ENCODE measurements around the gene SPAM1.
"Not testable (repeated sequence)": the region's sequence is repeated elsewhere in the genome, so short reads cannot be mapped to it uniquely, and the experiment has no call there.

SPAM1 gene

GRCh38 chr7:123888192-123888591, 36.8 kb upstream of the SPAM1 start:
- TF ChIP-seq, protein P1, sequence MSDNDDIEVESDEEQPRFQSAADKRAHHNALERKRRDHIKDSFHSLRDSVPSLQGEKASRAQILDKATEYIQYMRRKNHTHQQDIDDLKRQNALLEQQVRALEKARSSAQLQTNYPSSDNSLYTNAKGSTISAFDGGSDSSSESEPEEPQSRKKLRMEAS (IDR thresholded peaks at IDR 0.05; ENCODE audit: low read depth, low read length) = no peak
- no peak for TF ChIP-seq MYC (IDR thresholded peaks at IDR 0.05; ENCODE audit: low read depth, low read length)
- TF ChIP-seq, protein P2, sequence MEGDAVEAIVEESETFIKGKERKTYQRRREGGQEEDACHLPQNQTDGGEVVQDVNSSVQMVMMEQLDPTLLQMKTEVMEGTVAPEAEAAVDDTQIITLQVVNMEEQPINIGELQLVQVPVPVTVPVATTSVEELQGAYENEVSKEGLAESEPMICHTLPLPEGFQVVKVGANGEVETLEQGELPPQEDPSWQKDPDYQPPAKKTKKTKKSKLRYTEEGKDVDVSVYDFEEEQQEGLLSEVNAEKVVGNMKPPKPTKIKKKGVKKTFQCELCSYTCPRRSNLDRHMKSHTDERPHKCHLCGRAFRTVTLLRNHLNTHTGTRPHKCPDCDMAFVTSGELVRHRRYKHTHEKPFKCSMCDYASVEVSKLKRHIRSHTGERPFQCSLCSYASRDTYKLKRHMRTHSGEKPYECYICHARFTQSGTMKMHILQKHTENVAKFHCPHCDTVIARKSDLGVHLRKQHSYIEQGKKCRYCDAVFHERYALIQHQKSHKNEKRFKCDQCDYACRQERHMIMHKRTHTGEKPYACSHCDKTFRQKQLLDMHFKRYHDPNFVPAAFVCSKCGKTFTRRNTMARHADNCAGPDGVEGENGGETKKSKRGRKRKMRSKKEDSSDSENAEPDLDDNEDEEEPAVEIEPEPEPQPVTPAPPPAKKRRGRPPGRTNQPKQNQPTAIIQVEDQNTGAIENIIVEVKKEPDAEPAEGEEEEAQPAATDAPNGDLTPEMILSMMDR (IDR thresholded peaks at IDR 0.05; ENCODE audit: low read depth, low read length) = no peak
- DNase-seq (ENCODE audit: low read depth) = no peak
- H3K4me3 ChIP-seq (ENCODE audit: low read depth, low read length) = no peak overlapping the region

DNA sequence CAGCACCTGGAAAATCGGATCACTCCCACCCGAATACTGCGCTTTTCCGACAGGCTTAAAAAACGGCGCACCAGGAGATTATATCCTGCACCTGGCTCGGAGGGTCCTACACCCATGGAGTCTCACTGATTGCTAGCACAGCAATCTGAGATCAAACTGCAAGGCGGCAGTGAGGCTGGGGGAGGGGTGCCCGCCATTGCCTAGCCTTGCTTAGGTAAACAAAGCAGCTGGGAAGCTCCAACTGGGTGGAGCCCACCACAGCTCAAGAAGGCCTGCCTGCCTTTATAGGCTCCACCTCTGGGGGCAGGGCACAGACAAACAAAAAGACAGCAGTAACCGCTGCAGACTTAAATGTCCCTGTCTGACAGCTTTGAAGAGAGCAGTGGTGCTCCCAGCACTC, 30.3 kb upstream of the SPAM1 start:
- not testable (repeated sequence) for H3K4me3 ChIP-seq (ENCODE audit: low read depth, low read length); DNase-seq (ENCODE audit: low read depth)

DNA sequence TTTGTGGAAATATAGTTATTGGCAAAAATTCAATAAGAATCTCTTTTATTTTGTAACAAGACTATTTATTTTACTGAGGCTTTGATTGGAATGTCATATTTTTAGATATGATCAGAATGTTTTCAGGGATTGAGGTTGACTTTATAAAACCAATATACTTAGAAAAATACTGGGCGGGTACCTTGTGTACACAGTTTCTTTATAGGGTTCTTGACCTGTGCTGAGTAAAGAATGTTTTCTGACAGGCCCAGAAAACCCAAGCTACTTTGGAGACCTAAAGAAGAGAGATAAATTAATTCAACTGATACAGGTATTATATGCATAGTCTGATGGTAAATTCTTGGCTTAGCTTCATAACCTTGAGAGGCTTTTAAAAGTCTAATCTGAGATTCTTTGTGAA, 23.9 kb upstream of the SPAM1 start:
- no peak for DNase-seq (ENCODE audit: low read depth)
- no peak overlapping the region for H3K4me3 ChIP-seq (ENCODE audit: low read depth, low read length)
- TF ChIP-seq, protein P2 (IDR thresholded peaks at IDR 0.05; ENCODE audit: low read depth, low read length) = no peak
- TF ChIP-seq POLR2A (IDR thresholded peaks at IDR 0.05; ENCODE audit: extremely low read depth, insufficient read length) = no peak
- TF ChIP-seq, protein P1 (IDR thresholded peaks at IDR 0.05; ENCODE audit: low read depth, low read length) = no peak

DNA sequence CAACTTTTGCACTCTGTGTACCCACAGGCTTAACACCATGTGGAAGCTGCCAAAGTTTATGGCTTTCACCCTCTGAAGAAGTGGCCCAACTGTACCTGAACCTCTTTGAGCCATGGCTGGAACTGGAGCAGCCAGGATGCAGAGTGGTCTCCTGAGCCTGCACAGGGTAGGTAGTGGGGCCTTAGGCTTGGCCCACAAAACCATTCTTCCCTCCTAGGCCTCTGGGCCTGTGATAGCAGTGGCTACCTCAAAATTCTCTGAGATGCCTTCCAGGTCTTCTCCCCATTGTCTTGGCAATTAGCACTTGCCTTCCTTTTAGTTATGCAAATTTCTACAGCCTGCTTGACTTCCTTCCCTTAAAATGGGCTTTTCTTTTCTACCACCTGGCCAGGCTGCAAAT, 19.3 kb upstream of the SPAM1 start:
- no peak for DNase-seq (ENCODE audit: low read depth)
- TF ChIP-seq POLR2A (IDR thresholded peaks at IDR 0.05; ENCODE audit: extremely low read depth, insufficient read length) (no peak), MYC (IDR thresholded peaks at IDR 0.05; ENCODE audit: low read depth, low read length) (no peak)
- TF ChIP-seq, protein P2 (IDR thresholded peaks at IDR 0.05; ENCODE audit: low read depth, low read length) = no peak
- TF ChIP-seq, protein P1 (IDR thresholded peaks at IDR 0.05; ENCODE audit: low read depth, low read length) = no peak
- no peak overlapping the region for H3K4me3 ChIP-seq (ENCODE audit: low read depth, low read length)

- TF ChIP-seq POLR2A (IDR thresholded peaks at IDR 0.05; ENCODE audit: extremely low read depth, insufficient read length) (no peak), MYC (IDR thresholded peaks at IDR 0.05; ENCODE audit: low read depth, low read length) (no peak)
- TF ChIP-seq, protein P2 (IDR thresholded peaks at IDR 0.05; ENCODE audit: low read depth, low read length) = peak; percentile 44
- TF ChIP-seq, protein P1 (IDR thresholded peaks at IDR 0.05; ENCODE audit: low read depth, low read length) = no peak
- DNase-seq (ENCODE audit: low read depth) = peak; percentile 60
- no peak overlapping the region for H3K4me3 ChIP-seq (ENCODE audit: low read depth, low read length)
Observed at GRCh38 chr7:123916240-123916724, 8.8 kb upstream of the SPAM1 start.

DNA sequence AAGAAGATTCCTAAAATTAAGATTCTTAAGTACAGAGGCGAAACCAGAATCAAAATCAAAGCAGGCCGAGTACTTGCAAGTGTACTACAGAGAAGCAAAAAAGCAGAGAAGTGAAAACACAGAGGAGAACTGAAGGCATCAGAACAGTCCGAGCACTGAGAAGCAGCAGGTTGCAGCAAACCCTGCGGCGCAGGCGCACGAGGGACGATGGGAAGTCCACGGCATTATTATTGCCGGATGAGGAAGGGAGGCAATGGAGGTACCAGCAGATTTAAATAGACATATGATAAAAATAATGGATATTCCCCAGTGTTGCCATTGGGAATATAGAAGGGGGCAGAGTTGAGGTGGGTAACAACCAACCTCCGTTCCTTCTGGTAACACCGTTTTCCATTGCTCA, 7.2 kb upstream of the SPAM1 start:
- TF ChIP-seq POLR2A (IDR thresholded peaks at IDR 0.05; ENCODE audit: extremely low read depth, insufficient read length) (no peak), MYC (IDR thresholded peaks at IDR 0.05; ENCODE audit: low read depth, low read length) (no peak)
- TF ChIP-seq, protein P2 (IDR thresholded peaks at IDR 0.05; ENCODE audit: low read depth, low read length) = no peak
- TF ChIP-seq, protein P1 (IDR thresholded peaks at IDR 0.05; ENCODE audit: low read depth, low read length) = no peak
- DNase-seq (ENCODE audit: low read depth) = no peak
- H3K4me3 ChIP-seq (ENCODE audit: low read depth, low read length) = no peak overlapping the region
